BJ (cell line): Measurements from ENCODE around the gene DLST. TPM values are rescaled to one million over a fixed set of nuclear protein-coding genes. Genes with fewer than 3 reads are reported as not detected.

ENCODE experiments used
- CTCF ChIA-PET: fragments of 350-600 bp; formaldehyde crosslinking; extraction: SDS; loops from one replicate; lab custom pipeline; 2021; ENCODE audit warnings: antibody characterized with exemption, inconsistent platforms; lab: Yijun Ruan, JAX
- POLR2A ChIA-PET: fragments of 300-600 bp; sonication (Branson Sonifier 250); formaldehyde crosslinking; extraction: SDS; loops from one replicate; lab custom pipeline; 2021; ENCODE audit warnings: antibody characterized with exemption; lab: Charles Lee
- DNase-seq: peaks from one replicate; pipeline ENCODE4 v3.0.0-alpha.2; 2011; ENCODE audit warnings: low read depth
- H3K27me3 ChIP-seq: 2 replicates; pipeline ENCODE4 v1.6.0; 2011; ENCODE audit warnings: low read length; ENCODE audit not compliant: control insufficient read depth, insufficient read depth
- H3K36me3 ChIP-seq: 2 replicates; pipeline ENCODE4 v1.5.1; 2011; ENCODE audit warnings: low read length; ENCODE audit not compliant: control insufficient read depth, insufficient read depth
- H3K4me3 ChIP-seq: 2 replicates; pipeline ENCODE4 v1.5.1; 2011; ENCODE audit warnings: low read depth, mild to moderate bottlenecking, control low read depth, low read length
- CTCF ChIP-seq: IDR thresholded peaks from 2 replicates; pipeline ENCODE4 v1.5.1; 2011; ENCODE audit warnings: low read depth, mild to moderate bottlenecking, control low read depth, inconsistent platforms, low read length, moderate library complexity; ENCODE audit not compliant: insufficient read depth
- polyA plus RNA-seq: library from polyadenylated mRNA; depleted of rRNA; stranded (reverse); fragments of >200 nt; gene quantifications from 2 replicates; pipeline ENCODE4 v1.2.3, GENCODE V29; 2011

DLST gene
- polyA plus RNA-seq, 1 experiment = 150 TPM

GRCh38 chr14:74865156-74865555, 16.6 kb upstream of the DLST start:
- H3K27me3 ChIP-seq = no peaks in the 10 kb centered on the region
- no peak for DNase-seq
- ChIA-PET CTCF (interaction anchor here (0.7 to 13.8 kb wide), 3 partner anchors 17 to 1385 kb away, joined by 3 to 315 read pairs (median 118); partner anchors contain the start of gene DLST), POLR2A (no interaction called here)
- TF ChIP-seq CTCF = no peak
- H3K36me3 ChIP-seq = no peaks in the 10 kb centered on the region
- H3K4me3 ChIP-seq = no peak overlapping the region

- CTCF ChIA-PET = interaction anchor here (0.8 to 21.7 kb wide), 7 partner anchors 11 to 258 kb away, joined by 3 to 195 read pairs (median 9); partner anchors contain the start of genes DLST and ZC2HC1C
These were observed 14.9 kb upstream of the DLST start for GRCh38 chr14:74866708-74867389.

GRCh38 chr14:74867673-74868072, 14.0 kb upstream of the DLST start:
- DNase-seq = no peak

More at GRCh38 chr14:74866708-74867389, 14.9 kb upstream of the DLST start:
- TF ChIP-seq CTCF = no peak
- DNase-seq = no peak
- no peak overlapping the region for H3K4me3 ChIP-seq
- POLR2A ChIA-PET = no interaction called here
- H3K36me3 ChIP-seq = no peaks in the 10 kb centered on the region
- peaks cover 2% of the 10 kb centered on the region; the same call in 1 of the 2 replicates for H3K27me3 ChIP-seq

GRCh38 chr14:74868739-74869138, 13.0 kb upstream of the DLST start:
- POLR2A ChIA-PET = no interaction called here
- no peak for TF ChIP-seq CTCF
- CTCF ChIA-PET = interaction anchor here (1.0 to 21.7 kb wide), 6 partner anchors 8 to 220 kb away, joined by 4 to 195 read pairs (median 11); partner anchors contain the start of genes DLST and PROX2
- H3K4me3 ChIP-seq = no peak overlapping the region
- no peak for DNase-seq
- H3K36me3 ChIP-seq = no peaks in the 10 kb centered on the region
- H3K27me3 ChIP-seq = peaks cover 4% of the 10 kb centered on the region; the same call in 1 of the 2 replicates

More at GRCh38 chr14:74867673-74868072, 14.0 kb upstream of the DLST start:
- CTCF ChIA-PET = interaction anchor here (0.8 to 21.7 kb wide), 9 partner anchors 8 to 259 kb away, joined by 3 to 195 read pairs (median 9); partner anchors contain the start of genes DLST, PROX2 and ZC2HC1C
- peaks cover 4% of the 10 kb centered on the region; the same call in 1 of the 2 replicates for H3K27me3 ChIP-seq
- no peak overlapping the region for H3K4me3 ChIP-seq
- no peaks in the 10 kb centered on the region for H3K36me3 ChIP-seq
- TF ChIP-seq CTCF = no peak
- POLR2A ChIA-PET = interaction anchor here (0.7 kb wide), 1 partner anchor 10 kb away, joined by 4 read pairs; no protein-coding TSS in a partner anchor

- no peak for TF ChIP-seq CTCF
- DNase-seq = no peak
- H3K4me3 ChIP-seq = no peak overlapping the region
- peaks cover 4% of the 10 kb centered on the region; the same call in 1 of the 2 replicates for H3K27me3 ChIP-seq
- ChIA-PET CTCF (interaction anchor here (0.8 to 21.7 kb wide), 7 partner anchors 8 to 217 kb away, joined by 3 to 195 read pairs (median 6); no protein-coding TSS in a partner anchor), POLR2A (no interaction called here)
- H3K36me3 ChIP-seq = no peaks in the 10 kb centered on the region
These were observed 9.9 kb upstream of the DLST start for GRCh38 chr14:74871819-74872218.
